GM21825 (cell line): ENCODE results near the gene ARRDC1.
"Not testable (repeated sequence)": the region's sequence is repeated elsewhere in the genome, so short reads cannot be mapped to it uniquely, and the experiment has no call there.

Experiments used
- ATAC-seq: cut with Tn5 transposase; IDR thresholded peaks from one replicate; pipeline ENCODE4 v1.9.1; 2021; ENCODE audit warnings: mild to moderate bottlenecking, moderate library complexity; ENCODE audit not compliant: unreplicated experiment

The ARRDC1 gene

DNA sequence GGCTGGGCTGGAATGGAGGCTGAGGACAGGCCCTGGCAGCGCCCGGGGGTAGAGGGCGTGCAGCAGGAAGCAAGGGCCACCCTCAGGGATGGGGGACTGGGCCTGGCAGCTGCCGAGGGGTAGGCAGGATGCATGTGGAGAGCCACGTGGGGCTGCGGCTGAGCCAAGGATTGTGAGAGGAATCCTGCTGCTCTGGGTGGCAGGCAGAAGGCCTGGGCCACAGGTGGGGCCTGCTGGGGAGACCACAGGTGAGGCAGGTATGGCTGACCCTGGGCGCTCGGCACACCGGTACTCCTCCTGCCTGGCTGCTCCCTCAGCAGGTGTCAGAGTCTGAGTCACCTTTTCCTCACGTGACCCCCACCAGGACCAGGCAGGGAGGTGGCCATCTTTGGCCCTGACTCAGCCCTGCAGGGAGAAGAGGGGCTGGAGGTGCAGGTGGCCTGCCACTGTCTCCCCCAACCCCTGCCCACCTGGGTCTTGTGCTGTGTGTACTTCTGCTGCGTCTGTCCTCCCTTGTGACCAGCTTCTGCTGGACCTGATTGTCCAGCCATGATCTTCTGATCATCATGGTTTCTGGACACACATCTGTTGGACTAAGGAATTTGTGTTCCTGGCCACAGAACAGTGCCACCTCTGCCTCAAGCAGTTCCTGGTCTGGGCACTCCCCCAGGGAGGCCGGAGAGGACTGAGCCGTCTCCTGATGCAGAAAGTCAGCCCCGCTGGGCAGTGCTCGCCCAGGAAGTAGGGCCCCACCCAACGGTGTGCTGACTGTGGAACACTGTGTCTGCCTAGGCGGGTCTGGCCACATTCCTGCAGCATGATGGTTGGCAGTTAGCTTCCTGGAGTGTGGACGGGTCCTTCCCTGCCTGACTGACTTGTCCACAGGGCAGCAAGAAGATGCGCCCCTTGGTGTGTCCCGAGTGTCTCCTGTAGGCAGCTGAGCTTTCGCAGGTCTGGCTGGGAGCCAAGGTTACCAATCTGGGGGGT, 6.4 kb downstream of the ARRDC1 start:
- ATAC-seq, result no peak

DNA sequence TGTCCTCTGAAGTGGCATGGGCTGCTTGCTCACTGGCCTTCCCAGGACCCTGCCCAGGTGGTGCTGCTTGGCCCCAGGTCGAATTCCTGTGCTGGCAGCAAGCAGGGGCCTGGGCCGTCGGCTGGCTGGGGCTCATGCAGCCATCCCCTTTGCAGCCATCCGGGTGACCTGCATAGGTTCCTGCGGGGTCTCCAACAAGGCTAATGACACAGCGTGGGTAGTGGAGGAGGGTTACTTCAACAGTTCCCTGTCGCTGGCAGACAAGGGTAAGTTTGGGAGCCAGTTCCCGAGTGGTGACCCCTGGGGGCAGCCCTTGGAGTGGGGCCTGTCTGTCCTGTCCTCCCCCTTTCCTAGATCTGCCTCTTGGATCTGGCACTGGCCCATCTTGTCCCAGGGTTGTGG, 7.3 kb downstream of the ARRDC1 start:
- no peak for ATAC-seq

DNA sequence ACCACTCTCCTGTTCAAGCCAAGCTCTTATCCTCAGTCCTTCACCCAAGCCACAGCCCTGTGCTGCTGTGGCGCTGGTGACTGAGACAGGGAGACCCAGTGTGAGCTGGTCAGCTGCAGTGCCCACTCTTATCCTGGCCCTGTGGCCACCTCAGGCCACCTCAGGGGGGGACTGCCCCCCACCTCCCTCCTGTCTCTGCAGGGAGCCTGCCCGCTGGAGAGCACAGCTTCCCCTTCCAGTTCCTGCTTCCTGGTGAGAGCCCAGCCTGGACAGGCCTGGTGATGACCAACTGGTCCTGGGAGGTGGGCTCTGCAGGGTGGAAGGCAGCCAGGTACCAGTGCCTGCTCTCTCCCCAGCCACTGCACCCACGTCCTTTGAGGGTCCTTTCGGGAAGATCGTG, 7.8 kb downstream of the ARRDC1 start:
- no peak for ATAC-seq

DNA sequence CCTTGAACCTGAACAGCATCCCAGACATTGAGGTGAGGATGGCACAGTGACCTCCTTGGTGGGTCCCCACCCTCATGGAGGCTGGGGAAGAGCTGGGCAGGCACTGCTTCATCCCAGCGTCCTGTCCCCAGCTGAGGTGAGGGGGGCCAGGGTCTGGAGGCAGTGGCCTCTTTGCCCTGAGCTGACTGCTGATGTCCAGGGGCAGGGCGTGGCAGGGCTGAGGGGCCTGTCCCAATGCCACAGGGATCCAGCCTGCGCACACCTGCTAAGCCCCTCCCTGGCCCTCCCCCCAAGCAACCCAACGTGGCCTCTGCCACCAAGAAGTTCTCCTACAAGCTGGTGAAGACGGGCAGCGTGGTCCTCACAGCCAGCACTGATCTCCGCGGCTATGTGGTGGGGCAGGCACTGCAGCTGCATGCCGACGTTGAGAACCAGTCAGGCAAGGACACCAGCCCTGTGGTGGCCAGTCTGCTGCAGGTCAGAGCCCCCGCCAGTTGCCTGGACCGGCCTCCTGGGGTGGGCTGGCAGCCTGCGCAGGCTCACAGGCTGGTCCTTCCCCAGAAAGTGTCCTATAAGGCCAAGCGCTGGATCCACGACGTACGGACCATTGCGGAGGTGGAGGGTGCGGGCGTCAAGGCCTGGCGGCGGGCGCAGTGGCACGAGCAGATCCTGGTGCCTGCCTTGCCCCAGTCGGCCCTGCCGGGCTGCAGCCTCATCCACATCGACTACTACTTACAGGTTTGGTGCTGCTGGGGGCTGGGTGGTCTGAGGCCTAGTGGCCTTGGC, 8.4 kb downstream of the ARRDC1 start:
- no peak for ATAC-seq

DNA sequence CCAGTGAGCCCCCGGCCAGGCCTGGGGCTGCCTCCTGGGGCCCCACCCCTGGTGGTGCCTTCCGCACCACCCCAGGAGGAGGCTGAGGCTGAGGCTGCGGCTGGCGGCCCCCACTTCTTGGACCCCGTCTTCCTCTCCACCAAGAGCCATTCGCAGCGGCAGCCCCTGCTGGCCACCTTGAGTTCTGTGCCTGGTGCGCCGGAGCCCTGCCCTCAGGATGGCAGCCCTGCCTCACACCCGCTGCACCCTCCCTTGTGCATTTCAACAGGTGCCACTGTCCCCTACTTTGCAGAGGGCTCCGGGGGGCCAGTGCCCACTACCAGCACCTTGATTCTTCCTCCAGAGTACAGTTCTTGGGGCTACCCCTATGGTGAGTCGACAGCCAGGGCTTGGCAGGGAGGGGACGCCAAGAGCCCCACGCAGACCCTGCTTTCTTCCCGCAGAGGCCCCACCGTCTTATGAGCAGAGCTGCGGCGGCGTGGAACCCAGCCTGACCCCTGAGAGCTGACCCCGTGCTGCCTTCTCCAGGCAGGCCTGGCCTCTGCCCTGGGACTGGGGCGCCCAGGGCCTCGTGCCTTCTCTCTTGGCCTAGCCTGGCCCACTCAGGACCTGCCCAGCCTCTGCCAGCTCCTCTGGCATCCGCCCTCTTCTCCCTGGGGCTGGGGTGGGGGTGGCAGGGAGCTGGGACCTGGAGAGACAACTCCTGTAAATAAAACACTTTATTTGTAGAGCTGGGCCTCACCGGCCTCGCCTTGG, 9.3 kb downstream of the ARRDC1 start:
- ATAC-seq, result no peak

DNA sequence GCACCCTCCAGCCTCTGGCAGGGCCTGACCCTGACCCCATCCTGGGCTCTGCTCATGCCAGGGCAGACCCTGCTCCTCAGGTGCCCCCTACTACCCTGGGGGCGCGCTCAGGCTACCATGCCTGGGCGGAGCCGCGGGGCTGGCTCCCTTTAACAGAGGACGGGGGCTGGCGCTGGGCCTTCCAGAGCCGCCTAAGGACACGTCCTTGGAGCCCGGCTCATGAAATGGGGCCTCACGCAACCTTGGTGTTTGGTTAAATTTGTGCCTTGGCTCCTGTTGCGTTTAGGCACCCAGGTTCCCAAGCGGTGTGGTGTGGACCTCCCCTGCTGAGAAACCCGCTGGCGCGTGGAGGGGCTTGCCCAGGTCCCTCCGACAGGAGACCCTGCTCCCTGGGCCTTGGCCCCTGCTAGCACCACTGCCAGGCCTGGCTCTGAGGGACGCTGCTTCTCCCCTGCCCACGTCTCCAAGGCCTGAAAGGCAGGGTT, 9.9 kb downstream of the ARRDC1 start:
- ATAC-seq, result no peak

DNA sequence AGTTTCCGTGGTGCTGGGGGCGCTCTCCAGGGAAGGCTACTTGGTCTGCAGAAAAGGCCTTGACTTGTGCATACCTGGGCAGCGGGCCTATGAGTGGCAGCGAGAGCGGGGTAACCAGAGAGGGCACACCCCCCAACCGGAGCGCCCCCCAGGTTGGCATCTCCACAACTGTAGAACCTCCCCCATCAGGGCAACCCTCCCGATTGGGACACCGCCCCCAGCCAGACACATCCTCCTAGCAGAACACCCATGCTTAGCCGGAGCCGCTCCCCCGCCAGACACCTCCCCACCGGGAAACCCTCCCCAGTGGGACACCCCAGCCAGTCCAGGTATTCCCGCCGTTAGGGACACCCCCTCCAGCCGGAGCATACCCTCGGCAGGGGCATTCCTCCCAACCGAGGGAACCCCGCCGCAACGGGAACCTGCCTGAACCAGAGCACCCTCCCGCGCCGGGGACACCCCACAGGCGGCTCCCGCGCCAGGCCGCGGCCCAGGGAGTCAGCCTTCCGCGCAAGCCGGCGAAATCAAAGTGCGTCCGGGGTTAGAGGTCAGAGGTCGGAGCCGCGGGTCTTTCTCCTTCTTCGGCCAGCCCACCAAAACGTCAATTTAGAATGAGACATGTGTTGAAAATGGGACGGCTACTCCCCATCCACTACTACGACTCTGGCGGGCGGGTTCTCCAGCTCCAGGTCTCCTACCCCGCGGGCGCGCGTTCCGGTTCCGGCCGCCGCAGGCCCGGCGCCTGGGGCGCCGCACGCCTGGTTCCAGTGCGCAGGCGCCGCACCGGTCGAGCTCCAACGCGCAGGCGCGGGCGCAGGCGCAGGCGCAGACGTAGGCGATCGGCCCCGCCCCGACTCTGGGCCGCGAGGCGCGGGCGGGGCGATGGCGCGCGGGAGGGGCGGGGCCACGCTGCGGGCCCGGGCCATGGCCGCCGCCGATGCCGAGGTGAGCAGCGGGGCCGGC, 12.9 kb downstream of the ARRDC1 start, which contains the start of gene EHMT1:
EHMT1 (plus strand) TSS at position 901 of the 963 bp plus-strand sequence; CDS start at position 925, 24 bp downstream.
- ATAC-seq, result peak; percentile 52

DNA sequence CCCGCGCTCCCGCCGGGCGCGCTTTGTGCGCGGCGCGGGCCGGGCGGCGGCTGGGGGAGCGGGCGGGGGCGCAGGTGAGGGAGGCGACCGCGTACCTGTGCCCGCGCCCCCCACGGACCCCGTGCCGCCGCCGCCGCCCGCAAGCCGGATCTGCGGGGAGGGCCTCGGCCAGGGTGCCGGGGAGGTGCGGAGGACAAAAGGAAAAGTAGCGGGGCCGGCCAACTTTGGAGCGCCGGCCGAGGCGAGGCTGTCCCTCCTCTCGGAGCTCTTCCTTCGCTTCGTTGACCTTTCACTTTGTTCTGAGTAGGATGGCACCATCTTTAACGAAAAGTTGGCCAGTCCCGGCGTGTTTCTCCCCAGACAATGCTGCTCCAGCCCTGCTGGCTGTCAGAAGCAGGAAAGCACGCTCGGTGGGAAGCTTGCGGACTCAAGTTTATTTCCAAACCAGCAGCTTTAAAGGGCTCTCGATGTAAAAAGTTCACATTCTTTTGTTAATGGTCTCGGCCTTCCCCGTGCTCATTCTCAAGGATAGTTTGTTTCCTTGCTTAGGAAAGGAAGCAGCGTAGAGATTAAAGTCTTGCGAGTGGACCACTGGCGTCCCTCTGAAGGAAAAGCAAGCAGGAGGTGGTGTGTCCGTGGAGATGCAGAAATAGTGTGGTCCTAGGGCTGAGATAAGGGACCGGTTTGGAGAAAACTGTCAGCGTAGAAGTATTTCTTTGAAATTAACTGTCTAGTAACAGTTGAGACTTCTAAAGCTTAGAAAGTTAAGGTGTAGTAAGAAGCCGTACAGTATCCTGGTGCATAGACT, 14.0 kb downstream of the ARRDC1 start:
- peak; percentile 18 for ATAC-seq

DNA sequence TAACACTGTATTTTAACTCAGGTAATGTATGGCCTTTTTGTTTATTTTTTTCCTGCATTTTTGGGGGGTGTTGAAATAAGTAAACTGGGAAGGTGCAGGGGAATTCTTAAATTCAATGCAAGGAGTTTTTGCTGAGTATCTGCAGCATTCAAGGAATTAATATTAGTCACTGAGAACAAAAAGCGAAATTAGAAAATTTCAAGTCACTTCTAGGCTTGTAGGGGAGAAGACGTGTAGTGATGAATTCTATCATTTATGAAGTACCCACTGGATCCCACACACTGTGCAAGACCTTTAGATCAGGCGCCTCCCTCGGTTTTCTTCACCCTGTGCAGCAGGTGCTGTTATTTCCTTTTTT, 14.5 kb downstream of the ARRDC1 start:
- ATAC-seq, result no peak

DNA sequence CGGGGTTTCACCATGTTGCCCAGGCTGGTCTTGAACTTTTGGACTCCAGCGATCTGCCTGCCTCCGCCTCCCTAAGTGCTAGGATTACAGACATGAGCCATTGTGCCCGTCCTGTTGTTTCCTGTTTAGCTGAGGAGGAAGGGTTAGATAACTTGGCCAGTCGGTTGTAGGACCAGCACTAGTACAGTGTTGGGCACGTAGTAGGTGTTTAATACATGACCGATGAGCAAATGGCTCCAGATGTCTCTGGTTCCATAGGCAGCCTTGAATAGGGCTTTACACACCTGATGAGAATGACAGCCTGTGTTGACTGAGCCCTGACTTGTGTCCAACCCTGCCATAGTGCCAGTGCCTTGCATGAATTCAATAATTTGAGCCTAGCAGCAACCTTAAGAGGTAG, 15.1 kb downstream of the ARRDC1 start:
- ATAC-seq, result no peak

DNA sequence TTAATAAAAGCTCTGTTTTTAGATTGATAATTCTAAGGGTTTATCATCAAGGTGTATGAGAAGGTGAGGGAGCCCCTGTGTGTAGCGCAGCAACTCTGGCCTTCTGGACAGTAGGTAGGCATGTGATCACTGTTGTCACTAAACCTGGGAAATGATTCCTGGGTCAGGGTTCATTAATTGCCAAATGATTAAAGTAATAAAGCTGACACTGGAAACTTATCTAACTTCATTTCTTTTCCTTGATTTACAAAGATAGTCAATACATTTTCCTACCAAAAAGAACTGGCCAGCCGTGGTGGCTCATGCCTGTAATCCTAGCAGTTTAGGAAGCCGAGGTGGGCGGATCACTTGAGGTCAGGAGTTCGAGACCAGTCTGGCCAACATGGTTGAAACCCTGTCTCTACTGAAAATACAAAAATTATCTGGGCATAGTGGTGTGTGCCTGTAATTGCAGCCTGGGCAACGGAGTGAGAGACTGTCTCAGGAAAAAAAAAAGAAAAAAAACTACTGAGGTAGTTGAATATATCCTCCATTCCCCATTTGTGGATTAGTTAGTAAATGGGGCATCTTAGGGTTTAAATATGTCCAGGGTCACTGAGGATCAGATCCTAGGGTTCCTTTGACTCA, 15.8 kb downstream of the ARRDC1 start:
- ATAC-seq, result no peak

DNA sequence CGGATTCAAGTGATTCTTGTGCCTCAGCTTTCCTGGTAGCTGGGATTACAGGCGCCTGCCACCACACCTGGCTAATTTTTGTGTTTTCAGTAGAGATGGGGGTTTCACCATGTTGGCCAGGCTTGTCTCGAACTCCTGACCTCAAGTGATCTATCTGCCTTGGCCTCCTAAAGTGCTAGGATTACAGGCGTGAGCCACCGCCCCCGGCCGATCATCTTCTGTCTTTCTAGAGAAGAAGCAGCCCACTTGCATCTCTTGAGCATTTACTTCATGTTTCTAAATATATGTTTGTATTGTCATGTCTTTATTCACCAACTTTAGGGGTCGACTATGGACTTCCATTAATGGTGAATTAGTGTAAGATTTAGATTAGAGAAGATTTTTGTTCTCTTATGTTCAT, 16.7 kb downstream of the ARRDC1 start:
- ATAC-seq, result not testable (repeated sequence)

DNA sequence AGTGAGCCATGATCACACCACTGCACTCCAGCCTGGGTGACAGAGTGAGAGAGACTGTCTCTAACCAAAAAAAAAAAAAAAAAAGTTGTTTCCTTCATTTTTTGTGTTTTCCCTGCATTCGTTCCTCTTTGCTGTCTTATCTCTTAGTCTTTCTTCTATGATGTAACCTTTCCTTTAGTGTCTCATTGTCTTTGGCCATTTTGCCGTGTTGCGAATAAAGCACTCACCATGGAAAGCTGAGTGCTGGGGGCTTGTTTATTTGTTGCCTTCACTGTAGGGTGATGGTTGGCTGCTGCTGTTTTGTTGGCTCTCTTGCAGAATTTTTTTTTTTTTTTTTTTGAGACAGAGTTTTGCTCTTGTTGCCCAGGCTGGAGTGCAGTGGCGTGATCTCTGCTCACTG, 21.0 kb downstream of the ARRDC1 start:
- ATAC-seq, result no peak

DNA sequence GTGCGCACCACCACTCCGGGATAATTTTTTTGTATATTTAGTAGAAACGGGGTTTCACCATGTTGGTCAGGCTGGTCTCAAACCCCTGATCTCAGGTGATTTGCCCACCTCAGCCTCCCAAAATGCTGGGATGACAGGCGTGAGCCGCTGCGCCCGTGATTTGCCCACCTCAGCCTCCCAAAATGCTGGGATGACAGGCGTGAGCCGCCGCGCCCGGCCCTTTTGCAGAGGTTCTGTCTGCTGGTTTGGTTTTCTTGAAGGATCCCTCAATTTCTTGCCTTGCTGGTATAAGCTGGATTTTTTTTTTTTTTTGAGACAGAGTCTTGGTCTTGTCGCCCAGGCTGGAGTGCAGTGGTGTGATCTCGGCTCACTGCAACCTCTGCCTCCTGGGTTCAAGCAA, 21.9 kb downstream of the ARRDC1 start:
- not testable (repeated sequence) for ATAC-seq

DNA sequence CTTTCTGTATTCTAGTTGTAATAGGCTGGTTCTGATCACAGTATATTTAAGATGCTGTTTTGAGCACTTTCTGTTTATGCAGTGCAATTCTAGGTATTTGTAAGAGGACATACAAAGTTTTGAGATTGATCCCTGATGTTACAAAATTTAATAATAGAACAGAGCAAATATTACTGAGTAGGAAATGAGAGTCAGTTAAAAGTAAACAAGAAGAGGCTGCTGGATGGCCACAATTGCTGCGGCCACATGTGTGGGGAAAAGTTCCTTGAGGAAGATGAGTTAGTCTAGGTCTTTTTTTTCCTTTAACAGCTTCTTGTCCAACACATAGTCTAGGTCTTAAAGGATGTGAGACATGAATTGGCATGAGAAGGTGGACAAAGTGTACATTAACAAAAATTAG, 24.6 kb downstream of the ARRDC1 start:
- no peak for ATAC-seq

DNA sequence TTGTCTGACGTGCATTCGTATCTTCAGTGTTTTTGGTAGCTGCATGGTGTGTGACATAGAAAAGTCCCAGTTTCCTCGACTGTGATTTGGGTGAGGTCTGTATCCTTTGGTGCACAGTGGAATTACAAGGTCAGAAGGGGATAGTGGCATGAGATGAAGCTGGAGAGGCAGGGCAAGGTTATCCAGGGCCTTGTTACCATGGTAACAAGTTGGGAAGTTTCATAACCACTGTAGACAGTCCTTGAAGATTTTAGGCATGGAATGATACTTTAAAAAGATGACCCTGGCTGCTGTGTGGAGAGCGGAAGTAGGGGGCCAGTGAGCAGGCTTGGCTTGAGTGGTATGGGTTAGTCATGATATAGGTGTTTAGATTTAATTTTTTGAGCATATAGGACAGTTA, 25.2 kb downstream of the ARRDC1 start:
- ATAC-seq, result no peak

DNA sequence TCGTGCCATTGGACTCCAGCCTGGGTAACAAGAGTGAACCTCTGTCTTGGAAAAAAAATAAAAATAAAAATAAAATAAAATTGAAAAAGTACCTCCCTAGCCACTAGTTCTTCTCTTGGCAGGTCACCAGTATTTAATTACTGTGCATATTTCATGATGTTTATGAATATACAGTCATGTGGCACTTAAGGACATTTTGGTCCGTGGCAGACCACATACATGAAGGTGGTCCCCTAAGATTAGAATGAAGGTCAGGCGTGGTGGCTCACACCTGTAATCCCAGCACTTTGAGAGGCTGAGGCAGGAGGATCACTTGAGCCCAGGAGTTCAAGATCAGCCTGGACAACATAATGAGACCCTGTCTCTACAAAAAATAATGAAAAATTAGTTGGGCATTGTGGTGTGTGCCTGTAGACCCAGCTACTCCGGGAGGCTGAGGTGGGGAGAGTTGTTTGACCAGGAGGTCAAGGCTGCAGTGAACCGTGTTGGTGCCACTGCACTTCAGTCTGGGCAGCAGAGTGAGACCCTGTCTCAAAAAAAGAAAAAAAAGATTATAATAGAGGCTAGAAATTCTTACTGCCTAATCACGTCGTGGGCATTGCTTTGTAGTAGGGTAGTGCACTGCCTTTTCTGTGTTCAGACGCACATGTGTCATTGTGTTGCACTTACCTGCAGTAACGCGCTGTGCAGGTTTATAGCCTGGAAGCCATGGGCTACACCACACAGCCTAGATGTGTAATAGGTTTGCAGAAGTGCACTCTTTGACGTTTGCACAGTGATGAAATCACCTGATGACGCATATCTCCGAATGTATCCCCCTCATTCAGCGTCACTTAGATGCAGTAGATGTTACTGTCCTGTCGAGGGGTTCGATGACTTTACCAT, 26.1 kb downstream of the ARRDC1 start:
- ATAC-seq, result no peak
